ENCODE results near the gene GPBP1L1.
"Not testable (repeated sequence)": the region's sequence is repeated elsewhere in the genome, so short reads cannot be mapped to it uniquely, and the experiment has no call there.

Gene GPBP1L1

DNA sequence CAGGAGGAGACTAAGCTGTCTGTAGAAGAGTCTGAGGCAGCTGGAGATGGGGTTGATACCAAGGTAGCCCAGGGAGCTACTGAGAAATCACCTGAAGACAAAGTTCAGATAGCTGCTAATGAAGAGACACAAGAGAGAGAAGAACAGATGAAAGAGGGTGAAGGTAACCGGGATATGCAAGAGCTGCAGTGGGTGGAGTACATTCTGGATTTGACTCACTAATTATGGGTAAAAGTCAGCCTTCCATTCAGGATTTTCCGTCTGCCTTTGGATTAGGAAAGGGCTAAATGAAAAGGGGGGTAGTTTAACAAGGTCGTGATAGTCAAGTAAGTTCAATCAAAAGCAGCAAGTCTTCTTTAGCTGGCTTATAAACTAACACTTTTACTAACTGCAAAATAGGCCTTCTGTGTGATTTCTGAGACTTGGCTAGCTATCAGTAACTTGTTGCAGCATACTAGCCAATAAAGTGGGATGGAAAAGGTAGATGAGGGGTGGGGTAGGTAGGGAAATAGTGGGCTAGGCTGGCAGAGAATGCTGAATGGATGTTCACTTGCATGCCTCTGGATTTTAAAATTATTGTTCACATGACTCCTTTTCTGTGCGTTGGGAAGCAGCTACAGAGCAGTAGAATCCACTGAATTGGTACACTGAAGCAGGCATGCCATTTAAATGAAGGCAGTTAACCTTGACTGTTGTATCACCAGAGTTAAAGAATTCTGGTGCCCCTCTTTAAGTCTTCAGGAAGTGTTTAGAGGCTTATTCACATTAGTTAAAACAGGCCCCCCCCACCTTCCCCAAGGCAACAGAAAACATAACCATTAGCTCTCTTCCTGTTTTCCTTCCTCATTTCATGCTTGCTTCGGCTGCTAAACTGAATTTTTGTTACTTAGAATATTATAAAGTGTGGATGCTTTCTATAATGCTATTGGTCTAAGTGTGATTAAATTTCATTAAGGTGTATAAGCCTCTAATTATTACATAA lies 77.9 kb downstream of the GPBP1L1 start:
- no peak for FAIRE-seq
- no peak for DNase-seq (ENCODE audit: insufficient read length)
- TF ChIP-seq POLR2AphosphoS5 (IDR thresholded peaks at IDR 0.05; ENCODE audit: low read depth, low read length), result no peak
- no peak for TF ChIP-seq POLR2A (IDR thresholded peaks at IDR 0.05; ENCODE audit: low read depth, low read length)
- no peak for TF ChIP-seq TAF1 (IDR thresholded peaks at IDR 0.05; ENCODE audit: borderline replicate concordance, low read depth, low read length)

DNA sequence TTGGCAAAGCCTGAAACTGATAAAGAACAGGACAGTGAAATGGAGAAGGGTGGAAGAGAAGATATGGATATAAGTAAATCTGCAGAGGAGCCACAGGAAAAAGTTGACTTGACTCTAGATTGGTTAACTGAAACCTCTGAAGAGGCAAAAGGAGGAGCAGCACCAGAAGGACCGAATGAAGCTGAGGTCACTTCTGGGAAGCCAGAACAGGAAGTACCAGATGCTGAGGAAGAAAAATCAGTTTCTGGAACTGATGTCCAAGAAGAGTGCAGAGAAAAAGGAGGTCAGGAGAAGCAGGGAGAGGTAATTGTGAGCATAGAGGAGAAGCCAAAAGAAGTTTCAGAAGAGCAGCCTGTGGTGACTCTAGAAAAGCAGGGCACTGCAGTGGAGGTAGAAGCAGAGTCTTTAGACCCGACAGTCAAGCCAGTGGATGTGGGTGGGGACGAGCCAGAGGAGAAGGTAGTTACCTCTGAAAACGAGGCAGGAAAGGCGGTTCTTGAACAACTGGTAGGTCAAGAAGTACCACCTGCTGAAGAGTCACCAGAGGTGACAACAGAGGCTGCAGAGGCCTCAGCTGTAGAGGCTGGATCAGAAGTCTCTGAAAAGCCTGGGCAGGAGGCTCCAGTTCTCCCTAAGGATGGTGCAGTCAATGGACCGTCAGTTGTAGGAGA lies 78.8 kb downstream of the GPBP1L1 start:
- DNase-seq (ENCODE audit: insufficient read length) (no peak), FAIRE-seq (no peak)
- TF ChIP-seq POLR2A (IDR thresholded peaks at IDR 0.05; ENCODE audit: low read depth, low read length) (no peak), POLR2AphosphoS5 (IDR thresholded peaks at IDR 0.05; ENCODE audit: low read depth, low read length) (no peak; the same call in 1 of the 2 replicates), TAF1 (IDR thresholded peaks at IDR 0.05; ENCODE audit: borderline replicate concordance, low read depth, low read length) (no peak)

DNA sequence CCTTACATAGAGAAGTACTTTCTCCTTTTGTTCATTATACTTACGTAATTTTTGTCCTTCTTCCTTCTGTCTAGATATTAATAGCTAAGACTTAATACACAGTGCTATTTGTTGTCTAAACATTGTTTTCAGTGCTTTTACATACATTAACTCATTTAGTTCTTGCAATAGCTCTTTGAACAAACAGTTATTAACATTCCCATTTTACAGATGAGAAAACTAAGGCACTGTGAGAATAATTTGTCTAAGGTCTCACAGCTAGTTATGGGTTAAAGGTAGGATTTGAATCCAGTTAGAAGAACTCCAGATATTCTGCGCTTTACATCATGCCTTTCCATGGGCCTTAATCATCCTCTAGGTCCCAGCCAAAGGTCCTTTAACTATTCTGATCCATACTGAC lies 82.1 kb downstream of the GPBP1L1 start:
- TF ChIP-seq POLR2A (IDR thresholded peaks at IDR 0.05; ENCODE audit: low read depth, low read length) (no peak), POLR2AphosphoS5 (IDR thresholded peaks at IDR 0.05; ENCODE audit: low read depth, low read length) (no peak), TAF1 (IDR thresholded peaks at IDR 0.05; ENCODE audit: borderline replicate concordance, low read depth, low read length) (no peak)
- DNase-seq (ENCODE audit: insufficient read length) (no peak), FAIRE-seq (peak; percentile 9)

DNA sequence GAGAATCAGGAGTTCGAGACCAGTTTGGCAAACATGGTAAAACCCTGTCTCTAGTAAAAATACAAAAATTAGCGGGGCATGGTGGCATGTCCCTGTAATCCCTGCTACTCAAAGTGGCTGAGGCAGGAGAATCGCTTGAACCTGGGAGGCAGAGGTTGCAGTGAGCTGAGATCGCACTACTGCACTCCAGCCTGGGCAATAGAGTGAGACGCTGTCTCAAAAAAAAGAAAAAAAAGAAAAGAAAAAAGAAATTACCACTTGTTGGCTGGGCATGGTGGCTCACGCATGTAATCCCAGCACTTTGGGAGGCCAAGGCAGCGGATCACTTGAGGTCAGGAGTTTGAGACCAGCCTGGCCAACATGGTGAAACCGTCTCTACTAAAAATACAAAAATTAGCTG lies 89.6 kb downstream of the GPBP1L1 start:
- not testable (repeated sequence) for FAIRE-seq; DNase-seq (ENCODE audit: insufficient read length)

DNA sequence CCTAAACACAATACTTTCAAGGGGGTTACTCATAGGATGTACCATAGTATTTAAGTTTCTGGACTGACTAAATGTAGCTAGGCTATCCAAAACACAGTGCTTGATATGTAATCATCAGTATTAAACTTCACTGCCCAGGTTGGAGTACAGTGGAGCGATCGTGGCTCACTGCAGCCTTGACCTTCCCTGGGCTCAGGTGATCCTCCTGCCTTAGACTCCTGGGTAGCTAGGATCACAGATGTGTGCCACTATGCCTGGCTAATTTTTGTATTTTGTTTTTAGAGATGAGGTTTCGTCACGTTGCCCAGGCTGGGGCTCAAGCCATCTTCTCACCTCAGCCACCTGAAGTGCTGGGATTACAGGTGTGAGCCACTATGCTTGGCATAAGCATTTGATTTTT lies 91.9 kb downstream of the GPBP1L1 start:
- no peak; the same call in 1 of the 2 replicates for TF ChIP-seq POLR2A (IDR thresholded peaks at IDR 0.05; ENCODE audit: low read depth, low read length)
- no peak for TF ChIP-seq POLR2AphosphoS5 (IDR thresholded peaks at IDR 0.05; ENCODE audit: low read depth, low read length)
- TF ChIP-seq TAF1 (IDR thresholded peaks at IDR 0.05; ENCODE audit: borderline replicate concordance, low read depth, low read length), result no peak
- FAIRE-seq (no peak), DNase-seq (ENCODE audit: insufficient read length) (no peak)

DNA sequence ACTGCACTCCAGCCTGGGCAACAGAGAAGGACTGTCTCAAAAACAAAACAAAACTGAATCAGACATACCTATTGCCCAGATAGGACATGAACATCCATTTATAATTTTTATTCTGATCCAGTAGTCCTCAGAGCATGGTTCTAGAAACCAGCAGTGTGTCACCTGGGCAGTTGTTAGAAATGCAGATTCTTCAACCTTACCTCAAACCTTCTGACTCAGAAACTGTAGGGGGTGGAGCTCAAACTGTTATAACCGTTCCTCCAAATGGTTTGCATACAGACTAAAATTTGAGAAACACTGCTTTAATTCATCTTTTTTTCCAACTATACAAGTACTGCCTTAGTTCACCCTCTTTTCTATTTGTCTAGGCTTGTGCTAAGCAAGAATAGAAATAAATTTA lies 96.5 kb downstream of the GPBP1L1 start:
- TF ChIP-seq POLR2AphosphoS5 (IDR thresholded peaks at IDR 0.05; ENCODE audit: low read depth, low read length) (no peak), POLR2A (IDR thresholded peaks at IDR 0.05; ENCODE audit: low read depth, low read length) (no peak), TAF1 (IDR thresholded peaks at IDR 0.05; ENCODE audit: borderline replicate concordance, low read depth, low read length) (no peak)
- no peak for FAIRE-seq
- DNase-seq (ENCODE audit: insufficient read length), result no peak

DNA sequence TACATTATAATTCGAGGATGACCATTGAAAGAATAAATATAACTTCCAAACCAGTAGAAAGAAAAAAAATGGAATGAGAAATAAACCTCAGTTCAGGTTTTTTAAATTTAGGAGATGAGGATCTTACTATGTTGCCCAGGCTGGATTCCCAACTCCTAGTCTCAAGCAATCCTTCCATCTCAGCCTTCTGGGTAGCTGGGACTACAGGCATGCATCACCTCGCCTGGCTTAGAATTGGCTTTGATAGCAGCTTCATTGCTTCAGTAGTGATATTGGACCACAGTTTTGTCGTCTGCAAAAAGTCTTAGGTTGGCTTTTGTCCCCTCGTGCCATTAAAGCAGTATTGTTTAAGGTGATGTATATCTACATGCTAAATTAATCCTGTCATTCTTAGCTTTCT lies 99.6 kb downstream of the GPBP1L1 start:
- FAIRE-seq (no peak), DNase-seq (ENCODE audit: insufficient read length) (no peak)
- TF ChIP-seq TAF1 (IDR thresholded peaks at IDR 0.05; ENCODE audit: borderline replicate concordance, low read depth, low read length) (no peak), POLR2A (IDR thresholded peaks at IDR 0.05; ENCODE audit: low read depth, low read length) (no peak), POLR2AphosphoS5 (IDR thresholded peaks at IDR 0.05; ENCODE audit: low read depth, low read length) (no peak)

DNA sequence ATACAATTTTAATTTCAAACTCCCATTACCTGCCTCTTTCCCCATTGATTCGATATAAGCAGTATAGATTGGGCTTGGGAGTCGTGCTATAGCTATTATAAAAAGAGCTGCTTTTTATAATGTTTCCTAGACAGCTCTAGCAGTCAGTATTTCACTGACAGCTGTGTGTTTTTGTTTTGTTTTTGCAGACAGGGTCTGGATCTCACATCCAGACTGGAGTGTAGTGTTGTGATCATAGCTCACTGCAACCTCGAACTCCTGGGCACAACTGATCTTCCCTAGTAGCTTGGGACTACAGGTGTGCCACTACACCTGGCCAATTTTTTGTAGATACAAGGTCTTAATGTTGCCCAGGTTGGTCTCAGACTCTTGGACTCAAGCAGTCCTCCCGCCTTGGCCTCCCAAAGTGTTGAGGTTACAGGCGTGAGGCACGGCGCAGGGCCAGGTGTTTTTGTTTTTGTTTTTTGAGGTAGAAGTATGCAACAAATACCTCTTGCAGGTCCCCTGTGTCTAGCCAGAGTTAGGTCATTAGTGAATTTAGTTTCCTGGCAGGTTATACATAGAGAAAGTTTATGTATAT lies 100.7 kb downstream of the GPBP1L1 start:
- no peak for TF ChIP-seq TAF1 (IDR thresholded peaks at IDR 0.05; ENCODE audit: borderline replicate concordance, low read depth, low read length)
- DNase-seq (ENCODE audit: insufficient read length) (no peak), FAIRE-seq (no peak)

DNA sequence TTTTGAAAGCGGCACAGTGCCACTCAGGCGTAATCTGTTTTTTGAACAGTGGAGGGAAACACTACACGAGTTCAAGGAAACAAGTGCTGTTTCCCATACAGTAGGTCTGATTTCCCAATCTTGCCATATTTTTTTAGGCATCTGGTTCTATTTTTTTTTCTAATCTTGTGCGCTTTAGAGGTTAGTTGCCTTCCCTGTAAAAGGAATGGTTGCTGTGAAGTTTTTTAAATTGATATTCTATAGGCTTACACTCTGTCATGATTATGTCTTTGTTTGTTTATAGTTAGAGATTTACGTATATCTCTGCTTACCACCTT lies 101.3 kb downstream of the GPBP1L1 start:
- no peak for DNase-seq (ENCODE audit: insufficient read length)
- FAIRE-seq, result no peak
- no peak for TF ChIP-seq POLR2A (IDR thresholded peaks at IDR 0.05; ENCODE audit: low read depth, low read length)
- no peak for TF ChIP-seq POLR2AphosphoS5 (IDR thresholded peaks at IDR 0.05; ENCODE audit: low read depth, low read length)
- no peak for TF ChIP-seq TAF1 (IDR thresholded peaks at IDR 0.05; ENCODE audit: borderline replicate concordance, low read depth, low read length)

DNA sequence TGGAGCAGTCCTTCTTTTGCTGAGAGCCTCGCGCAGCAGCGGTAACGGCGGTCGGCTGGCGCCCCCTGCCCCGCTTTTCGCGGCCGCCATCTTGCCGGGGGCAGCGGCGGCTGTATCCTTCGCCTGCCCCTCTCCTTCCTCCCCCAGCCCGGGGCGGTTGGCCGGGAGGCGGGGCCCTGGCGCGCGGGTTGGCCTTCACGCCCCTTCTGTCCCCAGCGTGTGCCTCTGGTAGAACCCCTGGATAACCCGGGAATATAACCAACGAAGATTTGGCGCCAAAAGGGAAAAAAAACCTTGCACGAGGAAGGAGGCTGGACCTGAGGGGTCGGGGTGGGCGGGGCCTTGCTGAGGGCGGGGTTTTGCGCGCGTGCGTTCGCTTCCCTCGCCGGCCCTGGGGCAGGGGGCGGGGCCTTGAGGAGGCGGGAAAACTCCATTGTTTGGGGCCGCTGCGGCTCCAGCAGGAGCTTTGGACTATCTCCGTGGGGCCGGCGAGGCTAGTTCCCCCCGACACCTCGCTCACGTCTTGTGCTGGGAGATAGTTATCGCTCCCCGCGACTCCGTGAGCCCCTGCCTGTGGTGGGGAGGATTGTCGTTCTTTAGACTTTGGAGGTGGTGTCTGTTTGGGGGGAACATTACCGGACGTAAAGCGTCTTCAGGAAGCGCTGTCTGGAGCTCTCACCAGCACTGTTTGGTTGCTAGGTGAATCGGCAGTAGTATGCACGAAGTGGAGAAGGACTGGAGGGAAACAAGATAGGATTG lies 101.8 kb downstream of the GPBP1L1 start:
- peak; percentile 88 for FAIRE-seq
- peak; percentile 71 for DNase-seq (ENCODE audit: insufficient read length)
- TF ChIP-seq POLR2A (IDR thresholded peaks at IDR 0.05; ENCODE audit: low read depth, low read length), result no peak
- no peak for TF ChIP-seq TAF1 (IDR thresholded peaks at IDR 0.05; ENCODE audit: borderline replicate concordance, low read depth, low read length)
- TF ChIP-seq POLR2AphosphoS5 (IDR thresholded peaks at IDR 0.05; ENCODE audit: low read depth, low read length), result no peak; the same call in 1 of the 2 replicates

DNA sequence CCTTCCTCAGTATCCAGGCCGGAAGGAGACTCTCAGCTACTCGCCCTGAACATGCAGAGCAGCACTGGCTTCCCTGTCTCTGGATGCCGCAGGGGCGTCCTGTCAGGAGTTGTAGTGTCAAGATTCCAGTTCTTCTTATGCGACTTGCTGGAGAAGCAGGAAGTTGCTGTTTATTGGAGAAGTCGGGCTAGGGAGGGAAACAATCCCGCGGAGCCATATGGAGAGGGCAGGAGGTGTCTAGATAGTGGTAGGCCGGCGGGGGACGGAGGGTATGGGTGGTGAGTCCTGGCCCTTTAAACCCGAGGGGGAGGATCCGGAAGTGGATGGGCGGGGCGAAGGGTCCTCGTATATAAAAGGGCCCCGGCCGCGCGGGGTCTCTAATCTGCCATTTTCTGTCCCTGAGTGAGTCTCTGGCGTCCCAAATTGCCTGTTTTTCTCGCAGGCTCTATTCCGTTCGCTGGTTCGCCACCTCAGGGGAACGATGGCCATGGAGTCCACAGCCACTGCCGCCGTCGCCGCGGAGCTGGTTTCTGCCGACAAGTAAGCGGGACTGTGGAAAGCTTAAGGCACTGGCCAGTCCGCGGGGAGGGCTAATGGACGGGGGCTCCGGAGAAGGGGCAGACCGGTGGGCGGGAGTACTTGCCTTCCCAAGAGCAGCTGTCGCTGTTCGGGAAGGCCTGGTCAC lies 102.5 kb downstream of the GPBP1L1 start, which contains the start of gene NASP:
Gene NASP (plus strand): TSS at position 376 of the 685 bp plus-strand sequence. CDS start 106 bp downstream, at position 482.
- TF ChIP-seq POLR2A (IDR thresholded peaks at IDR 0.05; ENCODE audit: low read depth, low read length) (peak; percentile 99), TAF1 (IDR thresholded peaks at IDR 0.05; ENCODE audit: borderline replicate concordance, low read depth, low read length) (peak; percentile 85), POLR2AphosphoS5 (IDR thresholded peaks at IDR 0.05; ENCODE audit: low read depth, low read length) (peak; percentile 99)
- FAIRE-seq (no peak), DNase-seq (ENCODE audit: insufficient read length) (peak; percentile 61)
